Right lobe of liver (tissue), 4 donors: ENCODE measurements around the gene RTN4.

Experiments used
- POLR2A ChIP-seq: fragments of 450-650 bp; IDR thresholded peaks from one replicate; pipeline ENCODE4 v1.6.1; 2017; ENCODE audit warnings: antibody characterized with exemption, mild to moderate bottlenecking
- TF ChIP-seq, protein P1 (sequence below), 4 donors: fragments of 200-600 bp in 3 of 4; fragments of 450-650 bp in 1 of 4; IDR thresholded peaks; one replicate each; pipeline versions ENCODE4 v1.5.1 to v1.8.0; 2016 to 2022; ENCODE audit warnings: antibody characterized with exemption in 4 of 4, mild to moderate bottlenecking in 2 of 4
- donor health status: DM: no; HTN: no; CAD: no.
- donor health status: DM: no; HTN: no; CAD: no.
- donor health status: DM: no; HTN: yes; CAD: no.

DNA sequence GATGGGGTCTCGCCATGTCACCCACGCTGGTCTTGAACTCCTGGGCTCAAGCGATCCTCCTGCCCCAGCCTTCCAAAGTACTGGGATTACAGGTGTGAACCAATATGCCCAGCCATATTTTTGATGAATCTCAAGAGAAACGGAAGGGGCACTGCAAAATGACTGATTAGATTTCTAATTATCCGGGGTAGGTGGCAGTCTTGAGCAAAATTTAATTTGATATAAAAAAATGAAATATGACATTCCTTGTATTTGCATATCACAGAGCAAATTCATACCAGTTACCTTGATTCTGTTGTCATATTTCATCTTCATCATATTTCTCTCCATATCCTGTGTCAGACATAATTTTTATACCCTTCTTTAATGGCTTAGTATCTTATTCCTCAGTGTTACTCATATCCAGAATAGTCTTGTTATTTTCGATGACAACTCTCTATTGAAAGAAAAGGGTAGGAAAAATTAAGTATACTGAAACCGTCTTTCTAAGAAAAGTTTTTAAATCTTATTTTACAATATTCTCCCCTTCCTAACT is 30.0 kb upstream of the RTN4 start:
- no peak for TF ChIP-seq POLR2A
- TF ChIP-seq, protein P1, sequence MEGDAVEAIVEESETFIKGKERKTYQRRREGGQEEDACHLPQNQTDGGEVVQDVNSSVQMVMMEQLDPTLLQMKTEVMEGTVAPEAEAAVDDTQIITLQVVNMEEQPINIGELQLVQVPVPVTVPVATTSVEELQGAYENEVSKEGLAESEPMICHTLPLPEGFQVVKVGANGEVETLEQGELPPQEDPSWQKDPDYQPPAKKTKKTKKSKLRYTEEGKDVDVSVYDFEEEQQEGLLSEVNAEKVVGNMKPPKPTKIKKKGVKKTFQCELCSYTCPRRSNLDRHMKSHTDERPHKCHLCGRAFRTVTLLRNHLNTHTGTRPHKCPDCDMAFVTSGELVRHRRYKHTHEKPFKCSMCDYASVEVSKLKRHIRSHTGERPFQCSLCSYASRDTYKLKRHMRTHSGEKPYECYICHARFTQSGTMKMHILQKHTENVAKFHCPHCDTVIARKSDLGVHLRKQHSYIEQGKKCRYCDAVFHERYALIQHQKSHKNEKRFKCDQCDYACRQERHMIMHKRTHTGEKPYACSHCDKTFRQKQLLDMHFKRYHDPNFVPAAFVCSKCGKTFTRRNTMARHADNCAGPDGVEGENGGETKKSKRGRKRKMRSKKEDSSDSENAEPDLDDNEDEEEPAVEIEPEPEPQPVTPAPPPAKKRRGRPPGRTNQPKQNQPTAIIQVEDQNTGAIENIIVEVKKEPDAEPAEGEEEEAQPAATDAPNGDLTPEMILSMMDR (IDR thresholded peaks at IDR 0.05), result no peak
